EH (cell line): ENCODE results near the gene UNC5B.

Experiments
- DNase-seq: peaks from one replicate; pipeline ENCODE4 v3.0.0-alpha.2; 2015; ENCODE audit warnings: low read depth

Gene UNC5B

DNA sequence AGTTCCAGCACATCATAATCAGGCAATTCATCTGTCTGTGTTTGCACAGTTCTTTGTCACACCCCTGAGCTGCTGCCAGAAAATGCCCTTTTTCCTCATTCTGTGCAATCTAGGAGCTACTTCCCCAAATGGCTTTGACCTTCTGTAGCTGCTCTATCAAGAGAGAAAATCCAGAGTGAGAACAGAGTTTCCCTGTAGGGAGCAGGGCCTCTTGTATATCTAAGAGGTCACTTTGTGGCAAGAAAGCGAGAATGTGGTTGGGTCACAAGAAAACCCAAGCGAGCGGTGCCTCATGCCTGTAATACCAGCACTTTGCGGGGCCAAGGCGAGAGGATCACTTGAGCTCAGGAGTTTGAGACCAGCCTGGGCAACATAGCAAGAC lies 131.0 kb downstream of the UNC5B start:
- DNase-seq: peak; percentile 22

DNA sequence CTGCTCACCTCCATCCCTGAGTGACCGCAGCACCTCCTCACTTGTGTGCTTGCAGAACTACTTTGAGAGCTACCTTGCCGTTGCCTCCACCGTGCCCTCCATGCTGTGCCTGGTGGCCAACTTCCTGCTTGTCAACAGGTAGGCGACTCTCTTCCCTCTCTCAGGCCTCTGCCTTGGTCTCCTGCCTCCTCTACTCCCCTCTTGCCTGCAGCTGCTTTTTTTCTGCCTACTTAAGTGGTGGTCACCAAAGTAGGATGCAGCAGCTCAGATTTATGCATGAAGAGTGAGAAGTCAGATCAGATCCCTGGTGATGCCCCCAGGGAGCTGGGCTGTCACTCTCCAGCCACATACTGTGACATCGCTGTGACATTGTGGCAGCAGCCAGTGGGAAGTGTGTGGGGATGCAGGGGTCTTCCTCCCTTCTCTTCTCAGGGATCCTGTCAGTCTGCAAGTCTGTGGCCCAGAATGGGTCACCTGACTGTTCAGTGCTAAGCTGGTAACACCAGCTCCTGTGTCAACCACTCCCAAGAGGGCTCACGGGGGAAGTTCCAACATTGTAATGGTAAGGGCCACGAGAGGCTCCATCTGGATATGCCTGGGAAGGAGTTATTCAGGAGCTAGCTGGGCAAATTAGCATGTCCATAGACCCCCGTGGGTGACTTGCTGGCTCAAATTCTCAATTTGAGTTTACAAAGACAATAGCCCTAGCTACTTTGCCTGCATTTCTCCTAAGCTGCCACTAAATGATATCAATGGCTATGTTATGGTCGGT lies 132.0 kb downstream of the UNC5B start:
- no peak for DNase-seq

DNA sequence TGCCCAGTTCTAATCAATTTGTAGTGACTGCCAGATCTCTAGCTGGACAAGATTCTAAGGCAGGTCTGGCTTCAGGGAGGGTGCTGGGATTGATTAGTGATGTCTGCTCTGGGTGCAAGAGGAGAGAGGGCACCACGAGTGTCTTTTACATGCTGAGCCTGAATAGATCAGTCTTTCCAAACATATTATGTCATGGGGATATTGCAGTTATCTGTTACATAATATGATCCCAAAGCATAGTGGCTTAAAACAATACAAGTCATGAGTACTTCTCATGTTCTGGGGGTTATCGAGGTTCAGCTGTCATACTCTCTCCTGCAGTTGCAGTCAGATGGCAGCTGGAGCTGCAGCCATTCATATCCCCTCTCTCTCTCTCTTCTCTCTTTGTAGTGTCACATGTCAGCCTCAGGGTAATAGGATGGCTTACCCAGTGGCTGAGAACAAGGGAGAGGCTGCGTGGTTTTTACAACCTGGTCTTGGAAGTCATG lies 132.7 kb downstream of the UNC5B start:
- DNase-seq: no peak

DNA sequence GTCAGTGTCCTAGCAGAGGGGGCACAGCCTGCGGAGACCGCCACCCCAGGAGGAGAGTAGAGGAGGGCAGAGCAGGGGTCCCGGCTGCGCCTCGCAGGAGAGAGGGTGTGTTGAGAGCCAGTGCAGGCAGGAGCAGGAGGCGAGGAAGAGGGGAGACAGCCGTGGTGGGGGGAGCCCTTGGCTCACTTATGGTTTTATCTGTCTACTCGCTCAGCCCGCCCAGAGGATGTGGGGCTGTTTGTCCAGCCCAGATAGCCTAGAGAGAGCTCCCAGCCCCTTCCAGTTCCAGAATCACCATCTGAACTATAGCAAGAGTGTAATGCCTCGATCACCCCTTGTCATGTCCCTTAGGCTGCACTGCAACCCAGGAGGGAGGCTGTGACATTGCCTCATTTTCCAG lies 133.3 kb downstream of the UNC5B start:
- DNase-seq: no peak

DNA sequence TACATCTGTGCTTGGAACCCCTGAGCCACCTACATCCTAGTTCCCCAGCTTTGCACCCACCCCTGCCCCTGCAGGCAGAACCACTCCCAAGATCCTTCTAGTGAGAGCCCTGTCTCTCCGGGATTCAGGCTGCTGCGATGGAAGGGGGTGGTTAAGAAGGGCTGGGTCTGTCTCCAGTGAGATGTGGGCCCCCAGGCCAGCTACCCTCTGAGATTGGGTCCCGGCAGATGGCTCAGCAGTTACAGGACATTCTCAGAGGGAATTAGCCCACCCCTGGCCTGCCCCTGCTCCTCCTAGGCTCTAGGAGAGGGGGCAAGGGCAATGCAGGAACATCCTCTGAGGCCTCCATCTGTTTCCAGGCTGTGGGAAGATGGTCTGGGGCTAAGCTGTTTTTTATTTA lies 134.4 kb downstream of the UNC5B start:
- DNase-seq: no peak

DNA sequence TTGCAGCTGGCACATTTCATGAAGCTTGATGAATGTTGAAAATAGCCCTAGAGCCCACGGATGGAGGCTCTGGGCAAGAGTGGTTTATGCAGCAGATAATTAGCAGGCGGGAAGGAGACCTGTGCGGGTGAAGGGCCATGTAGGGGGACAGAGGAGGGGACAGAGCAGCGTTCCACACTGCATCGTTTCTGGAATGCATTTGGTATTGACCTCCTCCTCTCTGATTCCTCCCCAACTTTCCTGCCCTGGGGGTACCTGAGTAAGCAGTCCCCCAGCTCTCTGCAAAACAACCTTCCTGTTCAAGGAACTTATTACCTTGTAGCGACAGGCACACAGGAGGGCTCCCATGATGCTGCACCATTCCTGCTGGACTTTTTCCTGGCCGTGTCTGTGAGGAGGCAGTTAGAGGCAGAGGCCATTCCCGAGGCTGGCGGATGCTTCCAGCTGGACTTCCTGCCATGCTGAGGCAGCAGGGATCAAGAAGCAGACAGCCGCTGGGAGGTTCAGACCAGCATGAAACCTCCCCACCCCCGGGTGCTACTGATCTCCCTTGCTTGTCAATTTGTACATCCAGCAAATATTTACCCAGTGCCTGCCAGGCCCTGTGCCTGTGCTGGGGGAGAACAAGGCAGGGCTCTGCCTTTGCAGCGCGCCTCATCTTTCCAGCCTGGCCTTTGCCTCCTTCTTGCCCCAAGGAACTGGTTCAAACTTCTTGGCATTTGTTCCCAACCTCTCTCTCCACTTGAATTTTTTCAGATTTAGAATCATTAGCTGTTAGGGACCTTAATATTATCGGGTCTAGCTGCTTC lies 135.4 kb downstream of the UNC5B start:
- DNase-seq: peak; percentile 10

DNA sequence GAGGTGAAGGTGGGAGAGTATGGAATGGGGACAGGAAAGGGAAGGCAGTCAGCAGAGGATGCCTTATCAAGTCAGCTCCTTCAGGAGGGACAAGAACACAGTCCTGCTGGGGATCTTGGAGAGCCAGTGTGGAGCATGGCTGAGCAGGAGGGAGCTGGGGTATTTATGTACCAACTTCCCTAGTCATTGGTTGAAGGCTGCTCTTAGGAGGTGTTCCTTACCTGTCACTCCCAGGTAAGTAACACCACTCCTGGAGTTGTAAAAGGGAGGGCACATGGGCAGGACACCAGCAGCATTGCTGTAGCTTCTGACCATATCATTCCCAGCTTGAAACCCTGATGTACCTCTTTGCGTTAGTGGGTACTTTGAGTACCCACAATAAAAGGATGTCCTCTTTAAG lies 136.5 kb downstream of the UNC5B start:
- no peak for DNase-seq

DNA sequence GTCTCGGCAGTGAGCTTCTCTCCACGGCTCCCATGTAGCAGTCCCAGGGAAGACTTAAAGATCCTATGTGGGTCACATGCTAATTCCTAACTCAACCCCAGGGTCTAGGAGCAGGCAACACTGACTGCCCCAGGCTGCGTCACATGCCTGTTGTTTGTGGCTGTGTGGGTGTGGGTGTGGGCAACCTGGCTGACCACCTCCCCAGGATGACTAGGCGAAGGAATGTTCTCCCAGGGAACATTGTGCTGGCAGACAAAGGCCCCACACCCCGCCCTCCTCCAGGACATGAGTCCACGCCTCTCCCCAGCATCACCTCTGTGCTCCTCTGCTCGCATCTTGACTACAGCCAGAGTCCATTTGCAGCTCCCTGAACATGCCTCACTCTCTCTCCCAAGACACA lies 137.0 kb downstream of the UNC5B start:
- no peak for DNase-seq

DNA sequence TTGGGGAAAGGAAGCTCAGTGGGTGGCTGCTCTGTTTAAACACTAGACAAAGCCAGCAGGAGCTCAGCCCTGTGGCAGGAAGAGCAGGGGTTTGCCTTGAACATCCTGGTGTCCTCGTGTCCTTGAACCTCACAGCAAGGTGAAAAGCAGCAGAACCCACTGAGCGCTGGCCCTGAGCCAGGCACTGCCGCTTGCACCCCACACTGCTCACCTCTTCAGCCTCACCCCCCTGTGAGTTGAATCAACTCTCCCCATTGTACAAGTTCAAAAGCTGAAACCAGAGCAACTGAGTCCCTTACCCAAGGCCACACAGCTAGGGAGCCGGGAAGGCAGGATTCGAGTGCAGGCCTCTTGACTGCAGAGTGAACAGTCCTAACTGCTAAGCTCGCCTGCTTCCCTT lies 138.7 kb downstream of the UNC5B start:
- no peak for DNase-seq

DNA sequence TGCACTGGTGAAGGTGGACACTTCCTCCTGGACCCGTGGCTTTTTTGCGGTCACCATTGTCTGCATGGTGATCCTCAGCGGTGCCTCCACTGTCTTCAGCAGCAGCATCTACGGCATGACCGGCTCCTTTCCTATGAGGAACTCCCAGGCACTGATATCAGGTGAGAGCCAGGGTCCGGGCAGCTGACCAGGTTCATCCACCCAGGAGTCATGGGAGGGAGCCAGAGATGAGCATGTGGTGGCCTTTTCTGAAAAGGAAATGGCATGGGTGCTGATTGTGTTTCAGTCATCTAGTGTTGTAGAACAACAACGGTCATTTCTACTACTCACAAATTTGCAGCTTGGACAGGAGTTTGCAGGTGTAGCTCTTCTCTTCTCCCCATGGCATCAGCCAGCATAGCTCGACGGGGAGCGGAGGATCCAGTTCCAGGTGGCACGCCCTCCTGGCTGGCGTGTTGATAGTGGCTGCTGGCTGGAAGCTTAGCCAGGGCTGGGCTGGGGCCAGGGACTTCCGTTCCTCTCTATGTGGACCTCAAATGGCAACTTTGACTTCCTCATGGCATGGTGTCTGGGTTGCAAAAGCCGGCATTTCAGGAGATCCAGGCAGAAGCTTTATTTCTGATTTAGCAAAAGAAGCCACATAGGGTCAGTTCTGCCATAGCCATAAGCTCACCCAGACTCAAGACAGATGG lies 139.4 kb downstream of the UNC5B start:
- no peak for DNase-seq
